HepG2 (cell line): ENCODE results near the gene CTSW. TPM values are rescaled to one million over a fixed set of nuclear protein-coding genes. Genes with fewer than 3 reads are reported as not detected.

Source experiments
- AFF4 ChIP-seq: sonication (generic); formaldehyde crosslinking; IDR thresholded peaks from 2 replicates; pipeline ENCODE4 v1.4.0; 2020; ENCODE audit warnings: missing genetic modification reagents
- ARID4A ChIP-seq: sonication (generic); formaldehyde crosslinking; IDR thresholded peaks from 2 replicates; pipeline ENCODE4 v1.5.0; 2020; ENCODE audit warnings: mild to moderate bottlenecking, missing genetic modification reagents, borderline replicate concordance
- DDIT3 ChIP-seq: sonication (generic); formaldehyde crosslinking; IDR thresholded peaks from 2 replicates; pipeline ENCODE4 v1.4.0; 2020; ENCODE audit warnings: mild to moderate bottlenecking, missing genetic modification reagents
- DNMT3B ChIP-seq: conservative IDR thresholded peaks from 2 replicates; pipeline ENCODE4 v1.6.1; 2016; ENCODE audit warnings: missing biosample characterization, control low read depth
- ELF1 ChIP-seq: sonication (generic); formaldehyde crosslinking; IDR thresholded peaks from 2 replicates; pipeline ENCODE4 v1.4.0; 2020; ENCODE audit warnings: missing genetic modification reagents
- FOXO1 ChIP-seq: sonication (generic); formaldehyde crosslinking; IDR thresholded peaks from 2 replicates; pipeline ENCODE4 v1.4.0; 2020; ENCODE audit warnings: missing genetic modification reagents
- HNF4G ChIP-seq, 2 experiments: sonication (generic) in 1 of 2; formaldehyde crosslinking in 1 of 2; IDR thresholded peaks; 2 replicates each; pipeline versions ENCODE4 v1.4.0 to v1.6.1; 2011 to 2020; ENCODE audit warnings: borderline replicate concordance in 2 of 2, low read depth in 2 of 2, mild to moderate bottlenecking in 2 of 2, low read length in 1 of 2, missing genetic modification reagents in 1 of 2, moderate library complexity in 1 of 2
- NONO ChIP-seq, 2 experiments: fragments of 450-650 bp in 1 of 2; sonication (generic) in 1 of 2; formaldehyde crosslinking in 1 of 2; IDR thresholded peaks in 1 of 2; conservative IDR thresholded peaks in 1 of 2; 2 replicates each; pipeline versions ENCODE4 v1.6.1 to v1.8.0; 2017 to 2022; ENCODE audit warnings: mild to moderate bottlenecking in 1 of 2, missing genetic modification reagents in 1 of 2, moderate library complexity in 1 of 2
- SMYD3 ChIP-seq: sonication (generic); formaldehyde crosslinking; IDR thresholded peaks from 2 replicates; pipeline ENCODE4 v1.8.1; 2023; ENCODE audit warnings: mild to moderate bottlenecking, missing genetic modification reagents
- TFAP4 ChIP-seq: sonication (generic); IDR thresholded peaks from 2 replicates; pipeline ENCODE4 v1.6.1; 2016; ENCODE audit warnings: low read depth, borderline replicate concordance
- ZFP36L2 ChIP-seq: sonication (generic); formaldehyde crosslinking; IDR thresholded peaks from 2 replicates; pipeline ENCODE4 v1.4.0; 2020; ENCODE audit warnings: missing genetic modification reagents
- ZNF224 ChIP-seq: sonication (generic); formaldehyde crosslinking; IDR thresholded peaks from 2 replicates; pipeline ENCODE4 v1.5.0; 2020; ENCODE audit warnings: mild to moderate bottlenecking, missing genetic modification reagents
- ZNF564 ChIP-seq: sonication (generic); formaldehyde crosslinking; IDR thresholded peaks from 2 replicates; pipeline ENCODE4 v1.8.1; 2023; ENCODE audit warnings: mild to moderate bottlenecking, missing genetic modification reagents
- ZNF670 ChIP-seq: sonication (generic); formaldehyde crosslinking; IDR thresholded peaks from 2 replicates; pipeline ENCODE4 v1.8.0; 2022; ENCODE audit warnings: mild to moderate bottlenecking, missing genetic modification reagents, borderline replicate concordance
- ZNF790 ChIP-seq: sonication (generic); formaldehyde crosslinking; IDR thresholded peaks from 2 replicates; pipeline ENCODE4 v1.8.0; 2022; ENCODE audit warnings: missing genetic modification reagents, mild to moderate bottlenecking, borderline replicate concordance
- ZNF839 ChIP-seq: sonication (generic); formaldehyde crosslinking; IDR thresholded peaks from 2 replicates; pipeline ENCODE4 v1.4.0; 2020; ENCODE audit warnings: missing genetic modification reagents, mild to moderate bottlenecking, borderline replicate concordance
- polyA plus RNA-seq, 8 experiments: library from polyadenylated mRNA; depleted of rRNA in 3 of 8; stranded (reverse) in 7 of 8; unstranded in 1 of 8; fragments of >200 nt; fragmentation: Illumina TruSeq in 4 of 8; extraction: Trizol in 4 of 8; gene quantifications; 2 replicates each; pipeline versions ENCODE4 v1.2.1 to v1.2.3, GENCODE V29; 2011 to 2016; ENCODE audit warnings: low read depth in 4 of 8, missing spikeins in 1 of 8, mixed read lengths in 1 of 8; ENCODE audit not compliant: insufficient read depth in 1 of 8
- total RNA-seq, 5 experiments: library from RNA; depleted of rRNA; stranded (reverse); fragments of >200 nt; fragmentation: Illumina TruSeq; extraction: Trizol; gene quantifications; 2 replicates each; pipeline ENCODE4 v1.2.3, GENCODE V29; 2016; ENCODE audit warnings: low read depth in 1 of 5
- TF ChIP-seq, protein P1 (sequence below): sonication (generic); formaldehyde crosslinking; IDR thresholded peaks from 2 replicates; pipeline ENCODE4 v1.8.1; 2023; ENCODE audit warnings: mild to moderate bottlenecking, missing genetic modification reagents
- TF ChIP-seq, protein P2 (sequence below): sonication (generic); formaldehyde crosslinking; IDR thresholded peaks from 2 replicates; pipeline ENCODE4 v1.4.0; 2020; ENCODE audit warnings: missing genetic modification reagents, low read depth, mild to moderate bottlenecking, borderline replicate concordance

CTSW gene
- total and polyA plus RNA-seq, 2 of the 13 experiments (the other 11 are each of a cell fraction or from before 2014, with no cell fraction given), result 0.09 TPM; not detected in 1

- TF ChIP-seq ELF1, result peak; percentile 49; the same call in 1 of the 2 replicates
- TF ChIP-seq, protein P1, sequence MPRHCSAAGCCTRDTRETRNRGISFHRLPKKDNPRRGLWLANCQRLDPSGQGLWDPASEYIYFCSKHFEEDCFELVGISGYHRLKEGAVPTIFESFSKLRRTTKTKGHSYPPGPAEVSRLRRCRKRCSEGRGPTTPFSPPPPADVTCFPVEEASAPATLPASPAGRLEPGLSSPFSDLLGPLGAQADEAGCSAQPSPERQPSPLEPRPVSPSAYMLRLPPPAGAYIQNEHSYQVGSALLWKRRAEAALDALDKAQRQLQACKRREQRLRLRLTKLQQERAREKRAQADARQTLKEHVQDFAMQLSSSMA (CRISPR knock-in tag), result no peak
- no peak for TF ChIP-seq ZNF224 (CRISPR knock-in tag)
- TF ChIP-seq ZNF790 (CRISPR knock-in tag), result 0 out of 2 replicates have a peak, but pooled peaks have one; percentile 22
- TF ChIP-seq HNF4G (IDR thresholded peaks at IDR 0.05; ENCODE audit: borderline replicate concordance, low read depth, low read length), result peak; percentile 73; the same call in 1 of the 2 replicates
- TF ChIP-seq HNF4G (CRISPR knock-in tag; IDR thresholded peaks at IDR 0.05; ENCODE audit: borderline replicate concordance, low read depth), result peak; percentile 54; the same call in 1 of the 2 replicates
- no peak for TF ChIP-seq ZNF839 (CRISPR knock-in tag)
- TF ChIP-seq, protein P2, sequence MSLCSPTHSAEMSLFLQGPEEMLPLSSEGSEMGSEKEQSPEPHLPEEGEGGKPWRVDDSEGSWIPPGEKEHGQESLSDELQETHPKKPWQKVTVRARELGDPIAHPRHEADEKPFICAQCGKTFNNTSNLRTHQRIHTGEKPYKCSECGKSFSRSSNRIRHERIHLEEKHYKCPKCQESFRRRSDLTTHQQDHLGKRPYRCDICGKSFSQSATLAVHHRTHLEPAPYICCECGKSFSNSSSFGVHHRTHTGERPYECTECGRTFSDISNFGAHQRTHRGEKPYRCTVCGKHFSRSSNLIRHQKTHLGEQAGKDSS (CRISPR knock-in tag), result no peak
- no peak for TF ChIP-seq DNMT3B (CRISPR knock-in tag)
- no peak for TF ChIP-seq SMYD3 (CRISPR knock-in tag)
- no peak; the same call in 1 of the 2 replicates for TF ChIP-seq ZFP36L2 (CRISPR knock-in tag)
- no peak for TF ChIP-seq AFF4 (CRISPR knock-in tag)
- peak; percentile 79; the same call in 1 of the 2 replicates for TF ChIP-seq ARID4A (CRISPR knock-in tag)
- TF ChIP-seq FOXO1 (CRISPR knock-in tag), result peak; percentile 82
- no peak for TF ChIP-seq DDIT3 (CRISPR knock-in tag)
- TF ChIP-seq TFAP4, result peak; percentile 65; the same call in 1 of the 2 replicates
- TF ChIP-seq ZNF564, result no peak
- no peak for TF ChIP-seq ZNF670 (CRISPR knock-in tag)
- no peak for TF ChIP-seq NONO (IDR thresholded peaks at IDR 0.05)
- peak; percentile 65 for TF ChIP-seq NONO (CRISPR knock-in tag; conservative IDR thresholded peaks at IDR 0.05)
These were observed 39.5 kb downstream of the CTSW start, which contains the start of gene DRAP1 (continued) for GRCh38 chr11:65919141-65919572.
